ENCODE data around the gene SNPH. TPM values are rescaled to one million over a fixed set of nuclear protein-coding genes. Genes with fewer than 3 reads are reported as not detected.

SNPH gene
- total RNA-seq, 4 donors from 2014 or later, result 0.53 to 6.6 (median 2.4) TPM

DNA sequence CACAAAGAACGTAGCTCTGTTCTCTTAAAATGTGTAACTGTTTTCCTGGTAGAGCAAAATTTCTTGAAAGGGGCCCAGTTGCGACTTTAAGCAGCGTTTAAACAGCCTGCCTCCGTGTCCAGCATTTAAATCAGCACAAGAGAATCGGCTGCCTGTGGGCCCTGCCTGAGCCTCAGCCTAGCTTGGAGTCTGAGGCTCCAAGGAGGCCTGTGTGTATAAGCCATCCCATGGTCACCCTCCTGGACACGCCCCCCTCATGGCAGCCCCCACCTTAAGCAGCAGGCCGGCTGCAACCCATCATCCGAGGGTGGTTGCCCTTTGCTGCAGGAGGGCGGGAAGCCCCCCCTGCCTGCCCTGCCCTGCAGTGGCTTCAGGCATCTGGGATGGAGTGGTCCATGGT, 44.0 kb downstream of the SNPH start:
- Histone ChIP-seq H3K36me3 (peaks cover 0 to 56% (median 0%) of the 10 kb centered on the region in 3 donors), H3K4me1 (peaks cover 0 to 11% (median 2%) of the 10 kb centered on the region in 4 donors), H3K4me3 (no peak overlapping the region), H3K9me3 (no peaks in the 10 kb centered on the region), H3K27me3 (no peaks in the 10 kb centered on the region), H3K27ac (no peak overlapping the region)
- no peak for DNase-seq
- no peak for TF ChIP-seq POLR2A (IDR thresholded peaks at IDR 0.05)
- no peak for TF ChIP-seq CTCF (IDR thresholded peaks at IDR 0.05)

DNA sequence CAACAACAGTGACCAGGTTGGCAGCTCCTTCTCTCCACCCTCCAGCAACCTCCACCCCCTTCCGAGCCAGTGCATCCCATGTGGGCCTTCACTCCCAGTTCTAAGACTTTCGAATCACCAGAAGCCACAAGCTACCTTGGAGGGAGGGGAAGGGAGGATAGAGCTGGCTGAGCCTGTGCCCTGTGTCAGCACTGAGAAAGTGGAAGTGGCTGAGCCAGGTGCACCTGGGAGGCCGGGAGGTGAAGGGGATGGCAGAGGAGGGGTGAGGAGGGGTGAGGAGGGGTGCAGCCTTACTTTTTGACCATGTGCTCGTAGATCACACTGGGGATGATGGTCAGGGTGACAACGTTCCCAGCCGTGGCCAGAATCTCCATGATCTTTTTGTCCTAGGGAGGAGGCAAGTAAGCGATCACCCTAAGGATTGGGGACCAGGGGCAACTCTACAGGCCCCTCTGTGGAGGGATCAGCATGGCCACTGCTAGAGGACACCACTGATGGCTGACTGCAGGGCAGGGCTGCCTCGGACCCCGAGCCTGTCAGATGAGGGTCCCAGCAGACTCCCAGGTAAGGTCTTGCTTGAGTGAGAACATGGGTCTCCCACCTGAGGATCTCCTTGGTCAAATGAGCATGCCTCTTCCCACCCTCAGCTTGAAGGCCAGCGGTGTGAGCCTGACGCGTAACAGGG, 44.6 kb downstream of the SNPH start:
- Histone ChIP-seq H3K27ac (no peak overlapping the region), H3K36me3 (peaks cover 0 to 51% (median 0%) of the 10 kb centered on the region in 3 donors), H3K4me1 (peaks cover 0 to 11% (median 2%) of the 10 kb centered on the region in 4 donors), H3K9me3 (no peaks in the 10 kb centered on the region), H3K27me3 (no peaks in the 10 kb centered on the region), H3K4me3 (no peak overlapping the region)
- peak in 1 of 3 donors; percentile 43 for DNase-seq
- TF ChIP-seq CTCF (IDR thresholded peaks at IDR 0.05), result no peak
- TF ChIP-seq POLR2A (IDR thresholded peaks at IDR 0.05), result no peak

GRCh38 chr20:1312308-1312707, 46.2 kb downstream of the SNPH start:
- Histone ChIP-seq H3K9me3 (no peaks in the 10 kb centered on the region), H3K4me3 (no peak overlapping the region), H3K4me1 (peaks cover 0 to 11% (median 2%) of the 10 kb centered on the region in 4 donors), H3K36me3 (peaks cover 0 to 52% (median 0%) of the 10 kb centered on the region in 3 donors), H3K27me3 (no peaks in the 10 kb centered on the region), H3K27ac (no peak overlapping the region)
- no peak for DNase-seq
- TF ChIP-seq CTCF (IDR thresholded peaks at IDR 0.05) (no peak), POLR2A (IDR thresholded peaks at IDR 0.05) (no peak)

DNA sequence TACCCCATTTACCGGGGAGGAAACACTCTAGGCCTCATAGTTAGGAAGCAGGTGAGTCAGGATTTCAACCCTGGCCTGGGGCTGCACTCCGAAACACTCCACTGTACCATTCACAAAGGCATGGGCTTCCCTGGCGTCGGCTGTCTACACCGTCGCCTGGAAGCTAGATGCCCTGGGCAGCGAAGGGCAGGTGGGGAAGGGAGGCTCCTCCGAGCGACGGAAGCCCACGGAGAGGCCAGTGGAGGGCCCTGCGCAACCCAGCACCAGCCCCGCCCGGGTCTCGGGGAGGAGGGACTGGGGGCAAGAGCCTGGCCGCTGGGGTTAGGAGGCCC, 46.8 kb downstream of the SNPH start:
- no peaks in the 10 kb centered on the region for H3K27me3 ChIP-seq
- no peak overlapping the region for H3K27ac ChIP-seq
- no peak overlapping the region for H3K4me3 ChIP-seq
- H3K4me1 ChIP-seq, result peaks cover 0 to 11% (median 2%) of the 10 kb centered on the region in 4 donors
- TF ChIP-seq CTCF (IDR thresholded peaks at IDR 0.05) (no peak), POLR2A (IDR thresholded peaks at IDR 0.05) (no peak)
- H3K36me3 ChIP-seq, result peaks cover 0 to 52% (median 0%) of the 10 kb centered on the region in 3 donors
- no peaks in the 10 kb centered on the region for H3K9me3 ChIP-seq
- no peak for DNase-seq

DNA sequence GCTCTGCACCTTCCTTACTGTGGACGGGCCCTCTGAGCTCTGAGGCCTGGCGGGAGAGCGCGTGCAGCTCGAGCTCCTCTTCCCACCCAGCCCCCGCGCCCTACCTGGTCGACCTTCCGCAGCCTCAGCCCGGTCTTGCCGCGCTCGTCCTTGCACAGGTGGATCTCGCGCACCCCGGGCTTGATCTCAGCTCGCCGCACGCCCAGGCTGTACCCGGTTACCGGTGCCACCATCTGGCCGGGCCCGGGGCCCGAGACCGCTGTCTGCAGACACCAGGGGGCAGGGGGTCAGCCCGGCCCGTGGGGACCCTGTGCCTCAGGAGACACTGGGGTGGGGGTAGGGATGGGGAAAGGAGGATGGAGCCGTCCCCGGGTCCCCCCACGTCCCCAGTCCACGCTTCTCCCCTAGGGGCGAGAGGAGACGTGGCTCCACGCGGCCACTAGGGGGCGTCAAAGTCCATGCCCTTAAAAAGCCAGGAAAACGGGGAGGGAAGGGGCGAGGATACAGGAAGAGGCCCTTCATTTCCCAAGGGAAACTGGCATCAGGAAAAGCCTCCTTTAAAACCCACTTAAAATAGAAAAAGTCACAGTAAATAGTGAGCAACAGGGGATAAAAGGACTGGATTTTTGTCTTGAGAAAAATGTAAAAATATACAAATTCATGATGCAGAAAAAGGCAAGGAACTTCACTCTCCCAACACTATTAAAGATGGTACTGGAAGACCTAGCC, 47.3 kb downstream of the SNPH start:
- H3K4me1 ChIP-seq, result peaks cover 0 to 11% (median 2%) of the 10 kb centered on the region in 4 donors
- H3K27me3 ChIP-seq, result no peaks in the 10 kb centered on the region
- H3K9me3 ChIP-seq, result no peaks in the 10 kb centered on the region
- H3K4me3 ChIP-seq, result peak overlapping the region in 2 of 4 donors; percentile 12 to 28
- H3K27ac ChIP-seq, result no peak overlapping the region
- TF ChIP-seq CTCF (IDR thresholded peaks at IDR 0.05), result peak; percentile 70 to 98 (median 90)
- no peak for TF ChIP-seq POLR2A (IDR thresholded peaks at IDR 0.05)
- peaks cover 0 to 52% (median 0%) of the 10 kb centered on the region in 3 donors for H3K36me3 ChIP-seq
- peak; percentile 51 to 80 (median 77) for DNase-seq

Data from Peyer's patch (tissue), 4 donors.